HG03159 (cell line): Measurements from ENCODE around the gene SPSB3.
"Not testable (repeated sequence)": the region's sequence is repeated elsewhere in the genome, so short reads cannot be mapped to it uniquely, and the experiment has no call there.

Experiments
- ATAC-seq: cut with Tn5 transposase; IDR thresholded peaks from one replicate; pipeline ENCODE4 v1.9.1; 2021; ENCODE audit warnings: mild to moderate bottlenecking, moderate library complexity; ENCODE audit not compliant: unreplicated experiment

The SPSB3 gene

GRCh38 chr16:1817276-1817589, 34.9 kb upstream of the SPSB3 start:
- no peak for ATAC-seq

DNA sequence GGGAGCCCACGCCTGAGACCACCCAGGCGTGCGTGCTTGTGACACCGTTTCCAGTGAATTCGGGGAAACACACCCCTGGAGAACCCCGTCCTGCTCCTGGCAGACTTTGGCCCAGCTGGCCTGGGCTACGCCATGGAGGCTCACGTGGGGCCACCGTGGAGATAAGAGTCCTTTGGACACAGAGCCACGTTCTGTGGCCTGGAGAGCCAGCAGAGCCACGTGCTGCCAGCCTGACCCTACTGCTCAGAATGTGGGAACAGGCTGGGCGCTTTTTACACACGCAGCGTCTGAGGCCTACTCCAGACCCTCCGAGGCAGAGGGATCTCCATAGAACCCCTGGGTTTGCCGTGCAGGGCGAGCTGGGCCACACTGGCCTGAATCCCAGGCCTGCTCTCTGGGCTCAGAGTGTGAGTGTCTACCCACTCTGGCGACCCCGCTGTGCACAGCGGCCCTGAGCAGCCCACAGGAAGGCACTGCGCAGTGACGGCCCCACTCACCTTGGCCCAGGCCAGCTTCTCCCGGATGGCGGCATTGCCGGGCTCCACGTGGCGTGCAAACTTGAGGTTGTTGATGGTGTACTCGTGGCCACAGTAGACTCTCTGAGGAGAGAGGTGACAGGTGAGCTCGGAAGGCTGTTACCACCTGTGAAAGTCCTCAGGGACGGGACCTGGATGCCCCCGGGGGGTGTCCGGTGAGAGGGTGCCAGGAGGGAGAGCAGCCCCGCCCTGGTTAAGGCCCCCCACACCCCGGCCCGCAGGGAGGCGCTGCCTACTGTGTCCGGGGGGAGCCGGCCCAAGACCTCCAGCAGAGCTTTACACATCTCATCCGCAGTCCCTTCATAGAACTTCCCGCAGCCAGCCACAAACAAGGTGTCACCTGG, 34.3 kb upstream of the SPSB3 start:
- no peak for ATAC-seq

DNA sequence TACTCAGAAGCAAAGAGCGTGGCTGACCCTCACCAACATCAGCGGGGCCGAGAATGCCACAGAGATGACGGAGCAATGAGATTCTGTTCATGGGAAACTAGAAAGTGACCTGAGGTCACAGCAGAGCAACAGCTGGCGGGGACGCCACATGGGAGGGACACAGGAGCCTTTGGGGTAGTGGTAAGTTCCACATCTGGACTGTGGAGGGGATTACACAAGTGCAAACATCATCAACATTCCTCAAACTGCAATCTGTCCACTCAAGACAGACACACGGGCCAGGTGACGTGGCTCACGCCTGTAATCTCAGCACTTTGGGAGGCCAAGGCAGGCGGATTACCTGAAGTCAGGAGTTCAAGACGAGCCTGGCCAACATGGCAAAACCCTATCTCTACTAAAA, 33.1 kb upstream of the SPSB3 start:
- ATAC-seq = no peak

GRCh38 chr16:1812732-1813163, 30.4 kb upstream of the SPSB3 start:
- no peak for ATAC-seq

DNA sequence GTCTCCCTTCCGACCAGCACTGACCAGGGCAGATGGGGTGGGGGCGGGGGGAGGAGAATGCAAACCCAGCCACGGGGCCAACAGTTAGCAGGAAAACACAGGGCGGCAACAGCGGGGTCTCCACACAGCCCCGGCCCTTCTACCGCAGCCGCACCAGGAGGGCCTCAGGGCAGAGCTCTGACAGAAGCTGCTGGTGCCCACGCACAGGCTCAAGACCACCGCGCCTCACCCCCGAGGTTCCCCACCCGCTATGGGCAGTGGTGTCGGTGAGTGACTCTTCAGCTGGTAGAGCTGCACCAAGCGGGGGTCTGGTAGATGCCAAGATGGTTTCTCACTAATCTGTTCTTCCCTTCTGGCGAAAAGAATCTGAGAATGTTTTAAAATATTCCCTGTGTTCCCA, 28.2 kb upstream of the SPSB3 start:
- no peak for ATAC-seq

DNA sequence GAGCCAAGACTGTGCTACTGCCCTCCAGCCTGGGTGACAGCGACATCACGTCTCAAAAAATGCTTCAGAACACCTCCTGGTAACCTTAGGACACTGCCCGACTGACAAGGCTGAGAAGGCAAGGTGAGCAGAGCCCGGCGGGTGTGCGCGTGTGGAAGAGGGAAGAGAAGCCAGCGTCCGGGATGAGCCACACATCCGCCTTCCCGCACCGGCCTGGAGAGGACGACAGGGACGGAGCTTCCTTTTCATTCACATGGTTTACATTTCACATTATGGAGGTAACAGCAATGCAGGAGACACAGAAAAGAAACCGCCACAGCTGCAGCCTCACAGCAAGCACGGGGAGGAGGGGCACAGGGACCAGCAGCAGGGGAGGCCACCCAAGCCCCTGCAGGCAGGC, 27.7 kb upstream of the SPSB3 start:
- ATAC-seq = no peak

DNA sequence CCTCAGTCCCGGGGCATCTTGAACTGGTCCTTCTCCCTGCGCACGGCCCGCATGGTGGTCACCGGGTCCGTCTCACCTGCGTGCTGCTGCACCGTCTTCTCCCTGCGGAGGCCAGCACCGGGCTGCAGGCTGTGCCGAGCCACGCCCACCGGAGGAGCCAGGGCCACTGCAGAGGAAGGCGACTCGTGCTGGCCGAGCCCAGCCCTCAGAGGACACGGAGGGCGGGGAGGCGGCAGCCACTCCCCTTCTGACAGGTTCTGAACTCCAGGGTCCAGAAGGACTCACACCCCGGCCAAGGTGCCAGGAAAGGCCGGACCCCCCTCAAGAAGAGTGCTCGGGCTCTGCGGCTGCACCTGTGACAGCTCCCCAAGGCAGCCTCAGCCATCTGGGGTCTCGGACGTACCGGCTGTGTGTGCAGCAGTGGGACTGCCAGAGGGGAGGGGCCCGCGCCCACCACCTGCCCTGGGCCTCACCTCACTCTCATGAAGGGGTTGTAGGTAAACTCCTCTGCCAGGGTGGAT, 27.0 kb upstream of the SPSB3 start:
- ATAC-seq = no peak

- ATAC-seq = no peak
These were observed 26.3 kb upstream of the SPSB3 start for GRCh38 chr16:1808691-1809090.

- ATAC-seq = no peak
These were observed 25.3 kb upstream of the SPSB3 start for GRCh38 chr16:1807626-1808025.

GRCh38 chr16:1800701-1801100, 18.3 kb upstream of the SPSB3 start:
- no peak for ATAC-seq

GRCh38 chr16:1799263-1799662, 16.9 kb upstream of the SPSB3 start:
- not testable (repeated sequence) for ATAC-seq

DNA sequence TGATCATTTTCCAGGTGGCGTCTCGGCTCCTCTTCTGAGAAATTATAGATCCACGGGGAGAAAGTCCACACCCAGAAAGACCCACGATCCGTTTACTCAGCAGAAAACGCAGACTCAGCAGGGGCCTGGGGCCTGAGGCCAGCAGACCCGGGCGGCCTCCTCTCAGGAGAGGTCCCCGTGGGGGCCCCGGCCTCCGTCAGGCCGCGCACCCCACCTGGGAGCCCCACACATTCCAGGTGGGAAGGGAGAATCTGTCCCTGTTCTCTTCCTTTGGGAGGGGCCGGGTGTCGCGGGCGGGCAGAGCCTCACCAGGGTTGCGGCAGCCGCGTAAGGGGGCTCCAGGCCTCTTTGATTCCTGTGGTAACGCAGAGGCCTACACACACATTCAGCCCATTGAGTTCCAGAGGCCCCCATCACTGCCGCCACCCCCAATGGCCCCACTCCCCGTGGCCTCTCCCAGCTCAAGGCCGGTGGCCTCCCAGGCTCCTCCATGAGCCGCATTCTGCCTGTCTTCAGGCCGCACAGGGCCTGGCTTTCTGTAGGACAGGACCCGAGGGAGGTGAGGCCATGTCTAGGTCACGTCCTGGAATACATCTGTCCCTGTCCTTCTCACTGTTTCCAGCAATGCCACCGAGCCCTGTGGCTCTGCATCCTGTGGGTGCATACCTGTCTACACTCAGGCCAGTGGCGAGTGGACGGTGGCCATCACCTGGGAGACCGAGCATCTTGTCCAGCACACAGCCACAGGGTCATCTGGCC, 12.7 kb upstream of the SPSB3 start:
- no peak for ATAC-seq

GRCh38 chr16:1794221-1794871, 12.0 kb upstream of the SPSB3 start:
- ATAC-seq = no peak

- ATAC-seq = no peak
These were observed 11.3 kb upstream of the SPSB3 start, which contains the start of gene IGFALS for GRCh38 chr16:1793578-1794220. Gene IGFALS, minus strand, starts transcription at chr16:1793705. Its CDS starts 53 bp downstream, at chr16:1793652.

- no peak for ATAC-seq
These were observed 10.6 kb upstream of the SPSB3 start for GRCh38 chr16:1792836-1793577.

- ATAC-seq = no peak
These were observed 9.8 kb upstream of the SPSB3 start for GRCh38 chr16:1791943-1792812.

DNA sequence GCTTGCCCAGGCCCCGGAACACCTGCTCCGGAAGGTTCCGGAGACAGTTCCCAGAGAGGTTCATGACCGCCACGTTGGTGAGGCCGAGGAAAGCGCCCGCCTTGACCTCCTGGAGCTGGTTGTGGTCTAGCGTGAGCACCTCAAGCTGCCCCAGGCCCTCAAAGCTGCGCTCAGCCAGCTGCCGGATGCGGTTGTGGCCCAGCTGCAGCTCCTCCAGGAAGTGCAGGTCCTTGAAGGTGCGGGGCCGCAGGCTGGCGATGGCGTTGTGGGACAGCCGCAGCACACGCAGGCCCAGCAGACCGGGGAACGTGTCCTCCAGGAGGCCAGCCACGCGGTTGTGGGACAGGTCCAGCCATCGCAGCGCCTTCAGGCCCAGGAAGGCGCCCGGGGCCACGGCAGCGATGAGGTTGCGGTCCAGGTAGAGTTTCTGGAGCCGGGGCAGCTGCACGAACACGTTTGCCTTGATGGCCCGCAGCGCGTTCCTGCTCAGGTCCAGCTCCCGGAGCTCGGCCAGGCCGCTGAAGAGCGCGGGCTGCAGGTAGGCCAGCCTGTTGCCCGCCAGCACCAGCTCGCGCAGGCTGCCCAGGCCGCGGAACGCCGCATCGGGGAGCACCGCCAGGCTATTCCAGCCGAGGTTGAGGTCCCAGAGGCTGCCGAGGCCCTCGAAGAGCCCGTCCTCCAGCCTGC, 9.0 kb upstream of the SPSB3 start:
- ATAC-seq = no peak

DNA sequence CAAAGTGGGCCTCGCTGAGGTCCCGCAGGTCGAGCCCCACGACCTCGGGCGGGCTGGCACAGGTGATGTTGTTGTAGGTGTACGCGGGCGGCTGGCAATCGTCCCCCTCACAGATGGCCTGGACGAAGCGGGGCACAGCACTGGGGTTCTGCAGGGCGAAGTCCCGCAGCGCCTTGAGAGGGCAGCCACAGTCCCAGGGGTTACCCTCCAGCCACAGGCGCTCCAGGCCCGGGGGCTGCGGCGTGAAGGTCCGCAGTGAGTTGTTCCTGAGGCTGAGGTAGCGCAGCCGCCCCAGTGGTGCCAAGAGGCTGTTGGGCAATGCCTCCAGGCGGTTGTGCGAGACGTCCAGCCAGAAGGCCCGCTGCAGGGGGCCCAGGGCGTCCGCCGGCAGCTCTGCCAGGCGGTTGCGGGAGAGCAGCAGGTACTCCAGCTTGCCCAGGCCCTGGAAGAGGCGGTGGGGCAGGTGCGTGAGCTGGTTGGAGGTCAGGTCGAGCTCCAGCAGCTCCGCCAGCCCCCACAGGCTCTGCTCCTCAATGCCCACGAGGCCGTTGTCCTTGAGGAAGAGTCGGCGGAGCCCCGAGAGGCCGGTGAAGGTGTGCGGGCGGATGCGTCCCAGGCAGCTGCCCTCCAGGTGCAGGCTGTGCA, 8.4 kb upstream of the SPSB3 start:
- no peak for ATAC-seq
